ENCODE measurements around the gene DMD.

DMD gene

DNA sequence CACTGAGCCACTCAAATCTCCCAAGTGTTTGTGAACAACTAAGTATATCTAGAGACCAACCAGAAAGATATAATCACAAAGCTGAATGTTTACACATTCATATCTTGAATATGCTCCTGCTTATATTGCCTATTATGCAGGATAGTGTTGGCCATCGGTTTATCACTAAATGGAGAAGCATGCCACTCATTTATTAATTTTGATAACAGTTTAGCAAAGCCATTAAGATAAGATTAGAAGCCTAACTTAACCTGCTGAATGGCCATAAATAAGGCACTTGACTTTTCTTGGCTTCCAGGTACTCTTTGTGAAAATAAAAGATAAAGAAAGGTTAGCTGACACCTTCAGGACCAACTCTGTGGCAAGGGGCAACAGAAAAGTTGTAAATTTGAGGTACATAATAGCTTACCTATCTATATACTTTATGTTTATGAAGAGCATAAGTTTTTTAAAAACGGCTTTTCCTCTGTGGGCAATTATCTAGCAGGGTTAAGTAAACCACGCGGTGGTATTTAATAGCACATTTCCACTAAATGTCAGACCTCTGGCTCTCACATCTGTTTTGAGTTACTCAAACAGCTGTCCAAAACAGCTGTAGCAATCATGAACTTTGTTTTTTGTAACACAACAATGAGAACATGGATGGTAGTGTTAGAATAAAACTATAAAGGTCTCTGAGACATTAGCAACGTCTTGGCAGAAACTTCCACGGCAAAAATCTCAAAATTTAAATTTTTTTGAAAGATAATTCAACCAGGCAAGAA lies 2080.7 kb downstream of the DMD start:
- 0 out of 2 replicates have a peak, but pooled peaks cover 3% of the 10 kb centered on the region for H3K4me1 ChIP-seq
- H3K9me3 ChIP-seq, result no peaks in the 10 kb centered on the region
- H3K27me3 ChIP-seq, result no peaks in the 10 kb centered on the region
- H3K4me3 ChIP-seq (ENCODE audit: low read depth, low read length), result no peak overlapping the region
- TF ChIP-seq, protein P1, sequence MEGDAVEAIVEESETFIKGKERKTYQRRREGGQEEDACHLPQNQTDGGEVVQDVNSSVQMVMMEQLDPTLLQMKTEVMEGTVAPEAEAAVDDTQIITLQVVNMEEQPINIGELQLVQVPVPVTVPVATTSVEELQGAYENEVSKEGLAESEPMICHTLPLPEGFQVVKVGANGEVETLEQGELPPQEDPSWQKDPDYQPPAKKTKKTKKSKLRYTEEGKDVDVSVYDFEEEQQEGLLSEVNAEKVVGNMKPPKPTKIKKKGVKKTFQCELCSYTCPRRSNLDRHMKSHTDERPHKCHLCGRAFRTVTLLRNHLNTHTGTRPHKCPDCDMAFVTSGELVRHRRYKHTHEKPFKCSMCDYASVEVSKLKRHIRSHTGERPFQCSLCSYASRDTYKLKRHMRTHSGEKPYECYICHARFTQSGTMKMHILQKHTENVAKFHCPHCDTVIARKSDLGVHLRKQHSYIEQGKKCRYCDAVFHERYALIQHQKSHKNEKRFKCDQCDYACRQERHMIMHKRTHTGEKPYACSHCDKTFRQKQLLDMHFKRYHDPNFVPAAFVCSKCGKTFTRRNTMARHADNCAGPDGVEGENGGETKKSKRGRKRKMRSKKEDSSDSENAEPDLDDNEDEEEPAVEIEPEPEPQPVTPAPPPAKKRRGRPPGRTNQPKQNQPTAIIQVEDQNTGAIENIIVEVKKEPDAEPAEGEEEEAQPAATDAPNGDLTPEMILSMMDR (IDR thresholded peaks at IDR 0.05; ENCODE audit: low read depth, low read length), result no peak
- DNase-seq, result no peak
- no peaks in the 10 kb centered on the region for H3K36me3 ChIP-seq

DNA sequence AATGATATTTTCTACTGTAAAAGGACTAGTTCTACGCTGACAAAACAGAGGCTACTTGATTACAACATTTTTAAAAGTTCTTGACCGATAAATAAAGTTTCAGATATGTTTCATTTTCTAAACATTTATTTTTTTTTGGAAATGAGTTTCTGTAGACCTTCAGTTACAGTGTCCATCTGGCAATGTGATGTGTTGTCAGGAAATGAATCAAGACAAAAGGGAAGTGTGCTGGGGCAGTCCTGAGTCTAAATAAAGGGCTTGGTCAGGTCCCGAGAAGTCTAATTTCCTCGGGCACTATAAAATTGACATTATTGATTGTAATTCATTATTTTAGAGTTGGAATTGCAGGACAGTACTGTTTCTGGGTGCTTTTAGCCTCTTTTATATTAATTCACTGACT lies 2082.5 kb downstream of the DMD start:
- H3K27me3 ChIP-seq, result no peaks in the 10 kb centered on the region
- no peak overlapping the region for H3K4me3 ChIP-seq (ENCODE audit: low read depth, low read length)
- no peak for DNase-seq
- no peaks in the 10 kb centered on the region for H3K36me3 ChIP-seq
- no peaks in the 10 kb centered on the region for H3K9me3 ChIP-seq
- 0 out of 2 replicates have a peak, but pooled peaks cover 3% of the 10 kb centered on the region for H3K4me1 ChIP-seq
- TF ChIP-seq, protein P1 (IDR thresholded peaks at IDR 0.05; ENCODE audit: low read depth, low read length), result no peak

DNA sequence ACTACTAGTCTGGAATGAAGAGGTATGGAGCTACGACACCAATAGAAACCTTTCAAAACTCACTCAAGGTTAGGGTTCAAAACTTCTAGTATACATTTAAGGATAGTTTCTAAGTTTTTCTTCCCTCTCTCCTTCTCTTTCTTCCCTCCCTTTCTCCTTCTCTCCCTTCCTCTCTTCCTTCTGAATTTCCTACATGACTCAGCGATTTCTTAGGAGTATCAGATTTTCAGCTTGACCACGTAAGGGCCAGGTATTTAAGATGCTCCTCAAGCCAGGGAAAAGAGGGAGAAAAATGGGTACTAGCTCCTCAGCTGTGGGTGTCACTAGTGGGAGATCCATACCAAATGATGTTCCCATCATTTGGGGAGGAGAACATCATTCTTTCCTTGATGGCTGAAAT lies 2083.6 kb downstream of the DMD start:
- no peak for DNase-seq
- Histone ChIP-seq H3K36me3 (no peaks in the 10 kb centered on the region), H3K27me3 (no peaks in the 10 kb centered on the region), H3K4me3 (ENCODE audit: low read depth, low read length) (no peak overlapping the region), H3K9me3 (no peaks in the 10 kb centered on the region), H3K4me1 (0 out of 2 replicates have a peak, but pooled peaks cover 3% of the 10 kb centered on the region)
- TF ChIP-seq, protein P1 (IDR thresholded peaks at IDR 0.05; ENCODE audit: low read depth, low read length), result no peak

DNA sequence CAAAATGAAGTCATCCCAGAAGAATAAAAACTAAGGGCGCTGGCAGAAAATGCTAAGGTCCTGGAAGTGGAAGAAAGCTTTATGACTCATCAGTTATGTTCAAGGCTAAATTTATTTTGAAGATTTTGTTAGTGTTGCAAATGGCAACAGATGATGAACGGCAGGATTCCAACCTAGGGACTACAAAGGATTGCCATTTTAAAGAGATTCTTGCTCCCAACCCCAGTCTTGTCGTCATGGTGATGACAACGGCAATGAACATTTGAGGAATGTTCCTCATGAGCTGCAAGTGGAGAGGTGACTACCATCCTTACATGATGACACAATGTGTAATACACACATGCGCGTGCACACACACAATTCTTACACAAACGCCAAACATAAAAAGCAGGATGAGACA lies 2085.1 kb downstream of the DMD start:
- Histone ChIP-seq H3K4me1 (0 out of 2 replicates have a peak, but pooled peaks cover 3% of the 10 kb centered on the region), H3K36me3 (no peaks in the 10 kb centered on the region), H3K4me3 (ENCODE audit: low read depth, low read length) (no peak overlapping the region), H3K27me3 (no peaks in the 10 kb centered on the region), H3K9me3 (no peaks in the 10 kb centered on the region)
- TF ChIP-seq, protein P1 (IDR thresholded peaks at IDR 0.05; ENCODE audit: low read depth, low read length), result no peak
- no peak for DNase-seq

DNA sequence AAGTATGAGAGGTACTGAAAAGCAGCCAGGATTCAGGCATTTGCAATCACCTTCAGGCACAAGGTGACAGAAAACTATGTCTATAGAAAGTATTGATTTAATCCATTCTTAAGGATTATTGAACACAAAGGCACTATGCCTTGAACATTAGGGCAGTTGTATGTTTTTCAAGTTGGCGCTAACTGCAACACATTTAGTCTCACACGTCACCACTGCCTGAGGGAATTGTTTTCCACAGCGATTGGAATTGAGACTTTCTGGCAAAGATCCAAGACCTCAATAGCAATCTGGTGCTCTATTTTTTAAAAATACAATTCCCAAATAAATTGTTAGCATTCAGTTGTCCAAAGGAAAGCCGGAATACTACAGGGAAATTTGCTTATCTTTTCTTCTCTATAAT lies 2086.8 kb downstream of the DMD start:
- Histone ChIP-seq H3K36me3 (no peaks in the 10 kb centered on the region), H3K4me1 (no peaks in the 10 kb centered on the region), H3K27me3 (no peaks in the 10 kb centered on the region), H3K9me3 (no peaks in the 10 kb centered on the region), H3K4me3 (ENCODE audit: low read depth, low read length) (no peak overlapping the region)
- peak; percentile 4 for DNase-seq
- TF ChIP-seq, protein P1 (IDR thresholded peaks at IDR 0.05; ENCODE audit: low read depth, low read length), result no peak

DNA sequence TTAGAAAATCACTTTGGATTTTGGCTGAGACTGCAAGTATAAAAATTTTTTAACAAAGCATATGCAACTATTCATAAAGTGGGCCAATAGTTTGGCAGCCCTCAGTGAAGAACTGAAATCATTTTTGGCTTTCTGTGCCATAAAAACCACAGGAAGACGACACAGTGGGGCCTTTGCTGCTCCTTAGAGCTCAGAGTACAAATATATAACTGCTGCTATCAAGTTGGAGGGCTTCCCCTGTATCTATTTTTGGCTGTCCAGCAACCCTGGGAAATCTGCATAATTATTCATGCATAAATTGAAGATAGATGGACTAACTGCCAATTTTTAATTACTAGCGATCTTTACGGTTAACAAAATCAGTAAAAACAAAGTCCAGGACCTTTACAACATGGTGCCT lies 2088.0 kb downstream of the DMD start:
- Histone ChIP-seq H3K4me1 (no peaks in the 10 kb centered on the region), H3K36me3 (no peaks in the 10 kb centered on the region), H3K27me3 (no peaks in the 10 kb centered on the region), H3K4me3 (ENCODE audit: low read depth, low read length) (no peak overlapping the region), H3K9me3 (no peaks in the 10 kb centered on the region)
- TF ChIP-seq, protein P1 (IDR thresholded peaks at IDR 0.05; ENCODE audit: low read depth, low read length), result no peak
- DNase-seq, result no peak

Measured in BE2C (cell line).